Ectodermal cell (in vitro differentiated cells): ENCODE measurements around the gene RNF44.
"Not testable (repeated sequence)": the region's sequence is repeated elsewhere in the genome, so short reads cannot be mapped to it uniquely, and the experiment has no call there.

ENCODE experiments used
- H3K27ac ChIP-seq: 2 replicates; pipeline ENCODE4 v1.7.0; 2013; ENCODE audit warnings: mild to moderate bottlenecking, low read depth, low read length; ENCODE audit not compliant: insufficient read depth, poor library complexity, severe bottlenecking
- H3K27me3 ChIP-seq: 2 replicates; pipeline ENCODE4 v1.7.0; 2013; ENCODE audit warnings: mild to moderate bottlenecking, low read length; ENCODE audit not compliant: insufficient read depth, control insufficient read depth, poor library complexity, severe bottlenecking
- H3K36me3 ChIP-seq: one replicate; pipeline ENCODE4 v1.7.0; 2013; ENCODE audit warnings: low read length; ENCODE audit not compliant: control insufficient read depth, insufficient read depth
- H3K4me1 ChIP-seq: one replicate; pipeline ENCODE4 v1.7.0; 2013; ENCODE audit warnings: low read length; ENCODE audit not compliant: control insufficient read depth, insufficient read depth
- H3K4me3 ChIP-seq: 2 replicates; pipeline ENCODE4 v1.7.0; 2013; ENCODE audit warnings: low read depth, low read length, control low read depth; ENCODE audit not compliant: insufficient read depth
- H3K9me3 ChIP-seq: 2 replicates; pipeline ENCODE4 v1.7.0; 2013; ENCODE audit warnings: mild to moderate bottlenecking, low read length, moderate library complexity; ENCODE audit not compliant: control insufficient read depth
- WGBS, 2 experiments: methylation state at CpG; one replicate each; pipeline ENCODE4 v1.1.7; 2013; ENCODE audit warnings: missing lambda C conversion rate in 2 of 2; 5-methylcytosine and 5-hydroxymethylcytosine counted together

Gene RNF44

DNA sequence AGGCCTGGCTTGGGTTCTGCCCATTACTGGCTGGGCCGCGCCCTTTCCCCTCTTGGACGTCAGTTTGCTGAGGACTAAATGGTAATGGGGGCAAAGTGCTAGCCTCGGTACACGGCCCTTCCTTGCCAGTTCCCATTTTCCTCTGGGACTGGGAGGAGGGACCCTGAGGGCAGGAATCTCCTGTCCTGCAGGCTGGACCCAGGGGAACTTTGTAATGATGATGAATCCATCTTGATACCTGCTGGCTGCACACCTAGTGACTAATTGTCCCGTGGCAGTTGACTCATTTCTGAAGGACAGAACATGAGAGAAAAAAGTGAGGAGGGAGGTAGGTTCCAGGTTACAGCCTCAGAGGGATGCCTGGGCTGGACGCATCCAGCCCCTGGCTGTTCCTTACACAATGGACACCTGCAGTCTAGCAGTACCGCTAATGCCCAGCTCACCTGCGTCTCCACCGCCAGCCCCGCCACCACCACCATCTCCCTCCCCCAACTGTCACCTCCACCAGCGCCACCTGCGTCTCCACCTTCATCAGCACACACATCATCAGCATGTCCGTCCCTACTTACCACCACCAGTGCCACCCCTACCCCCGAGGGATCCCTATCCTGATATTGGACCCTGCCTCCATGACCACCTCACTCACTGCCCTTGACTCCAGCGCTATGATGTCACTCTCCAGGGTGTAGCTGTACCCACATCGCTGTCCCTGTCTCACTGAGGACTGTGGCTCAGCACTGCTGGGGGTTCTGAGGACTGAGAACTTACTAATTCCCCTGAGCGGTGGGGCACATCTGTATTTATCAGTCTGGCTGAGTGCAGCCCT is 16.3 kb upstream of the RNF44 start:
- no peaks in the 10 kb centered on the region for H3K36me3 ChIP-seq
- H3K27me3 ChIP-seq: no peaks in the 10 kb centered on the region
- H3K9me3 ChIP-seq: no peaks in the 10 kb centered on the region
- no peak overlapping the region for H3K27ac ChIP-seq
- H3K4me3 ChIP-seq: no peak overlapping the region
- H3K4me1 ChIP-seq: no peaks in the 10 kb centered on the region
- 72 to 77% methylated on average over 18 of the region's 18 CpGs for WGBS, 2 experiments

- Histone ChIP-seq H3K9me3 (no peaks in the 10 kb centered on the region), H3K27ac (no peak overlapping the region), H3K4me3 (no peak overlapping the region), H3K27me3 (no peaks in the 10 kb centered on the region), H3K4me1 (no peaks in the 10 kb centered on the region), H3K36me3 (no peaks in the 10 kb centered on the region)
- 91 to 92% methylated on average over 11 of the region's 11 CpGs for WGBS, 2 experiments
Measured at GRCh38 chr5:176552332-176552869, 15.2 kb upstream of the RNF44 start.

DNA sequence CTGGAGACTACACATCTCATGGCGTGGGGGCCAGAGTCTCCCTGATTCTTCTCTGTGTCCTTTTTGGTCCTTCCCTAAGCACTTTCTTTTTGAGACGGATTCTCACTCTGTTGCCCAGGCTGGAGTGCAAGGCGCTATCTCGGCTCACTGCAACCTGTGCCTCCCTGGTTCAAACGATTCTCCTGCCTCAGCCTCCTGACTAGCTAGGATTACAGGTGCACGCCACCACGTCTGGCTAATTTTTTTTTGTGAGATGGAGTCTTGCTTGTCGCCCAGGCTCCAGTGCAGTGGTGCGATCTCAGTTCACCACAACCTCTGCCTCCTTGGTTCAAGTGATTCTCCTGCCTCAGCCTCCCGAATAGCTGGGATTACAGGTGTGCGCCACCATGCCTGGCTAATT is 13.7 kb upstream of the RNF44 start:
- H3K27me3 ChIP-seq, H3K4me3 ChIP-seq, H3K36me3 ChIP-seq, H3K9me3 ChIP-seq, H3K27ac ChIP-seq, H3K4me1 ChIP-seq: not testable (repeated sequence)
- WGBS, 2 experiments: 88 to 91% methylated on average over 11 of the region's 11 CpGs

DNA sequence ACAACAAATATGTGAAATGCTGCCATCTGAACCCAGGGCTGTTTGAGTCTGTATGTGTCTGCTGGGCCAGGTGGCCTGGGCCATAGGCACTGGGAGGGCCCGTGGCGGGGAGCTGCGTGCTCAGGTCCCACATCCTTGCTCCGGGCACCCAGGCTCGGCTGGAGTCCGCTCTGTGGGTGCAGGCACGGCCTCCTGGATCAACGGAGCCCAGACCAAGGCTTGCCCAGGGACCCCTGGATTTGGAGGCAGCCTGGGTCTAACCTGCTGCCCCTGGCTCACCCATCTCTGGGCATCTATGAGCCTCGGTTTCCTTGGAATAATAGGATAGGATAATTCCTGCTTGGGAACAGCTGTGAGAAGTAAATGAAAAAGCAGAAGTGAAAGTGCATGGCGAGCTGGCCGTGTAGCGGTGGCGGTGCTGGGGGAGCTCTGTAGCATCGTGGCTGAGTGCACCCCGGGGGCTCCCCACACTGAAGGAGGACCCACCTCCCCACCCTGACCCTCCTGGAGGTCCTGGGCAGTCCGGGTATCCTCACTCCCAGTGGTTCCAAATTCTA is 13.2 kb upstream of the RNF44 start:
- Histone ChIP-seq H3K36me3 (no peaks in the 10 kb centered on the region), H3K27ac (no peak overlapping the region), H3K9me3 (no peaks in the 10 kb centered on the region), H3K27me3 (peaks cover 5% of the 10 kb centered on the region), H3K4me3 (no peak overlapping the region), H3K4me1 (no peaks in the 10 kb centered on the region)
- WGBS, 2 experiments: 87 to 88% methylated on average over 16 of the region's 16 CpGs

- H3K9me3 ChIP-seq: no peaks in the 10 kb centered on the region
- H3K27me3 ChIP-seq: peaks cover 10% of the 10 kb centered on the region
- H3K4me3 ChIP-seq: no peak overlapping the region
- no peaks in the 10 kb centered on the region for H3K36me3 ChIP-seq
- no peaks in the 10 kb centered on the region for H3K4me1 ChIP-seq
- WGBS, 2 experiments: 92 to 94% methylated on average over 7 of the region's 7 CpGs
- no peak overlapping the region for H3K27ac ChIP-seq
Measured at GRCh38 chr5:176549871-176550270, 12.7 kb upstream of the RNF44 start.

DNA sequence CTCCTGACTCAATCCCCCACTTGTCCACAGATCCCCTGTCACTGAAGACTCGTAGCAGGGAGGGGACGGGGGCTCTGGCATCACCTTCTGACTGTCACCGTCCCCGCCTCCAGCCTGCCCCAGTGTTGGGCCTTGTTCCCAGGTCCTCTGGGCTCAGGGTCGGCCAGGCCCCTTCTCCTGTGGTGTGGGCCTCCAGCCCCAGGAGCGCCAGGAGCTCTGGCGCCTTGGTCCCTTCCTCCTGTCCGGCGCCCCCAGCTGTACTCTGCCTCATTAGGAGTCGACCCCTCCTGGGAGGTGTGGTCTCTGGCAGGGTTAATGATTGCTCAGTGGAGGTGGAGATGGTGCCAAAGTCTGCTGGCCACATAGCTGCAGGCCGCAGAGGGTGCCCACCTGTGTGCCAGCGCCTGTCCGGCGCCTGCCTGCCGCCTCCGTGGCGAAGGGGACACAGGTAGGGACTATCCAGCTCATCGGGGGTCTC is 11.8 kb upstream of the RNF44 start, which contains the start of gene CDHR2:
CDHR2 (plus strand) TSS at position 376 of the 478 bp plus-strand sequence. CDS start 16,011 bp downstream, outside the sequence.
- WGBS, 2 experiments: 90 to 92% methylated on average over 18 of the region's 18 CpGs
- H3K27me3 ChIP-seq: peaks cover 19% of the 10 kb centered on the region
- H3K4me1 ChIP-seq: no peaks in the 10 kb centered on the region
- H3K4me3 ChIP-seq: no peak within 1 kb of the TSS
- no peak within 1 kb of the TSS for H3K27ac ChIP-seq
- H3K9me3 ChIP-seq: no peaks in the 10 kb centered on the region
- H3K36me3 ChIP-seq: no peaks in the 10 kb centered on the region

- Histone ChIP-seq H3K36me3 (no peaks in the 10 kb centered on the region), H3K9me3 (no peaks in the 10 kb centered on the region), H3K4me1 (no peaks in the 10 kb centered on the region), H3K27ac (no peak overlapping the region), H3K4me3 (no peak overlapping the region), H3K27me3 (peaks cover 29% of the 10 kb centered on the region)
- WGBS, 2 experiments: 92% methylated on average over 7 to 8 of the region's 8 CpGs
Measured at GRCh38 chr5:176547802-176548201, 10.6 kb upstream of the RNF44 start.

DNA sequence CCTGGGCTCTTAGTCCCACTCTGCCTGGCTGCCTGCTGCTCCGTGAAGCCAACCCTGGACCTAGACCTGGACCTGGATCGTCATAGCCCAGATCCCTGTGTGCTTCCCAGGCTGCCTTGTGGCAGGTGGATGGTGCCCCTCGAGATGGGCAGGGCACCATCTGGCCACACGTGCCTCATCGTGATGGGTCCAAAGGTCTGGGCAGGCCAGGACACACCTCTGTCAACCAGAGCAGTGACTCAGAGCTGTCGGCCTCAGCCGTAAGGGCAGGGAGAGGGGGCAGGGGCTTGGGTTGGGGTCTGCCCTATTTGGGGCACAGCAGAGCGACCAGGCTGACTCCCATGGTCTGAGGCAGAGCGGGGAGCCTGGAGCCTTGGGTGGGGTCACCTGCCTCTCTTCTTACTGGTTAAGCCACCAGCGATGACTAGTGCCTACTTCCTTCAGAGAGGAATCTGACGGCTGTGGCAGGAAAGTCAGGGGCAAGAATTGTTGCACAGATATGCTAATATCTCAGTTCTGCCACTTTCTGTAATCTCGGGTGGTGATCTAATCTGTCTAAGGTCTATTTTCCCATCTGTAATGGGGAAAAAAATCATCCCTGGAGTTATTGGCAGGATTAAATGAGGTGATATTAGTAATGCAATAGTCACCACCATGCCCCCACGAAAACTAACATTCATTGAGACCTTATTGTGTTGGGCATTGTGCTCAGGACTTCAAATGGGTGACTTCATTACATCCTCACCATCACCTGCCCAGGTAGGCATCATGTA is 8.7 kb upstream of the RNF44 start:
- Histone ChIP-seq H3K4me1 (peaks cover 14% of the 10 kb centered on the region), H3K27ac (no peak overlapping the region), H3K36me3 (no peaks in the 10 kb centered on the region), H3K9me3 (no peaks in the 10 kb centered on the region), H3K4me3 (no peak overlapping the region), H3K27me3 (peaks cover 46% of the 10 kb centered on the region)
- 85 to 87% methylated on average over 13 of the region's 13 CpGs for WGBS, 2 experiments

GRCh38 chr5:176545388-176545736 is 8.2 kb upstream of the RNF44 start:
- 90 to 96% methylated on average over 6 of the region's 6 CpGs for WGBS, 2 experiments
- Histone ChIP-seq H3K4me1 (peaks cover 14% of the 10 kb centered on the region), H3K36me3 (no peaks in the 10 kb centered on the region), H3K9me3 (no peaks in the 10 kb centered on the region), H3K4me3 (no peak overlapping the region), H3K27me3 (peaks cover 46% of the 10 kb centered on the region), H3K27ac (no peak overlapping the region)
